MM.1S (cell line): ENCODE data around the gene ZDHHC7.

ENCODE experiments used
- DNase-seq: peaks from one replicate; pipeline ENCODE4 v3.0.0-alpha.2; 2015
- H2AFZ ChIP-seq: fragments of 300-600 bp; sonication (generic); 2 replicates; pipeline ENCODE4 v1.6.0; 2016; ENCODE audit warnings: antibody characterized with exemption, low read length
- H3F3A ChIP-seq: fragments of 300-600 bp; sonication (generic); 2 replicates; pipeline ENCODE4 v1.6.1; 2016; ENCODE audit warnings: mild to moderate bottlenecking, antibody characterized with exemption, low read length, moderate library complexity, mixed read lengths; ENCODE audit not compliant: insufficient read depth
- H3K27ac ChIP-seq: fragments of 300-600 bp; sonication (generic); 2 replicates; pipeline ENCODE4 v1.5.1; 2016; ENCODE audit warnings: mild to moderate bottlenecking, low read length
- H3K27me3 ChIP-seq: fragments of 300-600 bp; sonication (generic); replicated peaks from 2 replicates; pipeline ENCODE4 v1.6.0; 2016; ENCODE audit warnings: low read length; ENCODE audit not compliant: insufficient read depth
- H3K36me3 ChIP-seq: fragments of 300-600 bp; sonication (generic); replicated peaks from 2 replicates; pipeline ENCODE4 v1.6.1; 2016; ENCODE audit warnings: mild to moderate bottlenecking, low read length, mixed read lengths; ENCODE audit not compliant: insufficient read depth
- H3K4me1 ChIP-seq: fragments of 300-600 bp; sonication (generic); 2 replicates; pipeline ENCODE4 v1.6.1; 2016; ENCODE audit warnings: low read length, mixed read lengths
- H3K4me2 ChIP-seq: fragments of 300-600 bp; sonication (generic); 2 replicates; pipeline ENCODE4 v1.6.0; 2016; ENCODE audit warnings: low read depth, low read length
- H3K4me3 ChIP-seq: fragments of 300-600 bp; sonication (generic); 2 replicates; pipeline ENCODE4 v1.5.1; 2016; ENCODE audit warnings: low read length, mixed read lengths
- H3K79me2 ChIP-seq: fragments of 300-600 bp; sonication (generic); 2 replicates; pipeline ENCODE4 v1.6.1; 2016; ENCODE audit warnings: mixed run types, low read length, mixed read lengths
- H3K9ac ChIP-seq: fragments of 300-600 bp; sonication (generic); 2 replicates; pipeline ENCODE4 v1.6.1; 2016; ENCODE audit warnings: low read length, mixed read lengths
- H3K9me2 ChIP-seq: fragments of 300-600 bp; sonication (generic); replicated peaks from 2 replicates; pipeline ENCODE4 v1.6.1; 2016; ENCODE audit warnings: mild to moderate bottlenecking, low read length, mixed read lengths; ENCODE audit not compliant: insufficient read depth
- H3K9me3 ChIP-seq: fragments of 300-600 bp; sonication (generic); replicated peaks from 2 replicates; pipeline ENCODE4 v1.6.1; 2016; ENCODE audit warnings: mild to moderate bottlenecking, low read length, mixed read lengths; ENCODE audit not compliant: insufficient read depth
- H4K20me1 ChIP-seq: fragments of 300-600 bp; sonication (generic); 2 replicates; pipeline ENCODE4 v1.6.1; 2016; ENCODE audit warnings: mild to moderate bottlenecking, low read length, moderate library complexity, mixed read lengths; ENCODE audit not compliant: insufficient read depth
- CTCF ChIP-seq: fragments of 300-600 bp; sonication (generic); IDR thresholded peaks from 2 replicates; pipeline ENCODE4 v1.5.1; 2016; ENCODE audit warnings: antibody characterized with exemption, low read length, mixed read lengths
- EZH2 ChIP-seq: fragments of 300-600 bp; sonication (generic); optimal IDR thresholded peaks from 2 replicates; pipeline ENCODE3; 2017; ENCODE audit warnings: low read depth, mild to moderate bottlenecking, antibody characterized with exemption, low read length, mixed read lengths
- EZH2phosphoT487 ChIP-seq: fragments of 300-600 bp; sonication (generic); IDR thresholded peaks from 2 replicates; pipeline ENCODE4 v1.6.1; 2018; ENCODE audit warnings: antibody characterized with exemption, low read length

ZDHHC7 gene

GRCh38 chr16:84957792-84958191 lies 53.5 kb downstream of the ZDHHC7 start:
- no peaks in the 10 kb centered on the region for H3K4me1 ChIP-seq
- no peak overlapping the region for H2AFZ ChIP-seq
- no peaks in the 10 kb centered on the region; the same call in 1 of the 2 replicates for H3K27me3 ChIP-seq
- no peaks in the 10 kb centered on the region for H3K79me2 ChIP-seq
- TF ChIP-seq CTCF (no peak), EZH2phosphoT487 (no peak), EZH2 (no peak)
- H4K20me1 ChIP-seq = no peaks in the 10 kb centered on the region
- no peaks in the 10 kb centered on the region for H3F3A ChIP-seq
- H3K4me2 ChIP-seq = no peak overlapping the region
- no peaks in the 10 kb centered on the region for H3K9me2 ChIP-seq
- no peak overlapping the region for H3K4me3 ChIP-seq
- H3K27ac ChIP-seq = no peak overlapping the region
- no peak for DNase-seq
- no peaks in the 10 kb centered on the region for H3K9me3 ChIP-seq
- H3K36me3 ChIP-seq = no peaks in the 10 kb centered on the region
- H3K9ac ChIP-seq = no peak overlapping the region

GRCh38 chr16:84957192-84957591 lies 54.1 kb downstream of the ZDHHC7 start:
- Histone ChIP-seq H3K36me3 (no peaks in the 10 kb centered on the region), H3K9me3 (no peaks in the 10 kb centered on the region), H3K4me3 (no peak overlapping the region), H3K9ac (no peak overlapping the region), H4K20me1 (no peaks in the 10 kb centered on the region), H3K4me1 (no peaks in the 10 kb centered on the region), H3K9me2 (no peaks in the 10 kb centered on the region), H3K4me2 (no peak overlapping the region), H3F3A (no peaks in the 10 kb centered on the region), H3K79me2 (no peaks in the 10 kb centered on the region), H3K27me3 (no peaks in the 10 kb centered on the region; the same call in 1 of the 2 replicates), H3K27ac (no peak overlapping the region), H2AFZ (no peak overlapping the region)
- no peak for DNase-seq
- no peak for TF ChIP-seq EZH2phosphoT487
- TF ChIP-seq CTCF = no peak
- no peak for TF ChIP-seq EZH2

- no peak overlapping the region for H3K9ac ChIP-seq
- no peak overlapping the region for H3K4me2 ChIP-seq
- no peaks in the 10 kb centered on the region for H3K79me2 ChIP-seq
- DNase-seq = no peak
- no peak overlapping the region for H3K4me3 ChIP-seq
- no peaks in the 10 kb centered on the region for H3K36me3 ChIP-seq
- H3K27me3 ChIP-seq = no peaks in the 10 kb centered on the region; the same call in 1 of the 2 replicates
- TF ChIP-seq EZH2phosphoT487 = no peak
- TF ChIP-seq CTCF = no peak
- TF ChIP-seq EZH2 = no peak
- H4K20me1 ChIP-seq = no peaks in the 10 kb centered on the region
- no peak overlapping the region for H2AFZ ChIP-seq
- H3K9me2 ChIP-seq = no peaks in the 10 kb centered on the region
- no peaks in the 10 kb centered on the region for H3F3A ChIP-seq
- H3K4me1 ChIP-seq = no peaks in the 10 kb centered on the region
- H3K27ac ChIP-seq = no peak overlapping the region
- H3K9me3 ChIP-seq = no peaks in the 10 kb centered on the region
Observed at GRCh38 chr16:84955427-84955826, 55.9 kb downstream of the ZDHHC7 start.
